GM12874 (cell line): ENCODE results near the gene ABR.

Experiments
- TF ChIP-seq, protein P1 (sequence below): IDR thresholded peaks from 2 replicates; pipeline ENCODE4 v1.5.1; 2011; ENCODE audit warnings: low read depth, mild to moderate bottlenecking, control low read depth, low read length, moderate library complexity; ENCODE audit not compliant: insufficient read depth

Gene ABR

DNA sequence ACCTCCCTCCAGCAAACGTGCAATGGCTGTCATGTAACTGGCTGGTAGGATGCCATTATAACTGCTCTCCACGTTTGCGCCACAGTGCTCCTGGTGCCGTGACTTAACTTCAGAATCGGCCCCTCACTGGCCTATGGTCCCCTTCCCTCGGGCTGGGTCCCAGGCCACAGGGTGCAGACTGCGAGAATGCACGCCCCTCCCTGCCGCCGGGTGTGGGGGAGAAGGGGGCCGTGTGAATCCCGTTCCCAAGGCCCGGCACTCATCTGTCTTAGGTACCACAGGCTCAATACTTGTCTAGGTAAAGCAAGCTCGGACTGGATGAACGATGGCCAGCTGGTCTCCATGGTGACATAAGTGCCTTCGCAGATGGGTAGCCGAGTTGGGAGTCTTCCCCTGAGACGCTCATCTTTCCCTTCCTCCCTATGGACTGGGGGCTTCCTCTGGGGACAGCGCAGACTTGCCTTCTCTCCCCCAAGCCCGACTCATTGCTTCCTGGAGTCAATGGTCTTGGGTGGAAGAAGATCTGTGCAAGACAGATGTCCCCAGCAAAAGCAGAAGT is 145.1 kb downstream of the ABR start:
- TF ChIP-seq, protein P1, sequence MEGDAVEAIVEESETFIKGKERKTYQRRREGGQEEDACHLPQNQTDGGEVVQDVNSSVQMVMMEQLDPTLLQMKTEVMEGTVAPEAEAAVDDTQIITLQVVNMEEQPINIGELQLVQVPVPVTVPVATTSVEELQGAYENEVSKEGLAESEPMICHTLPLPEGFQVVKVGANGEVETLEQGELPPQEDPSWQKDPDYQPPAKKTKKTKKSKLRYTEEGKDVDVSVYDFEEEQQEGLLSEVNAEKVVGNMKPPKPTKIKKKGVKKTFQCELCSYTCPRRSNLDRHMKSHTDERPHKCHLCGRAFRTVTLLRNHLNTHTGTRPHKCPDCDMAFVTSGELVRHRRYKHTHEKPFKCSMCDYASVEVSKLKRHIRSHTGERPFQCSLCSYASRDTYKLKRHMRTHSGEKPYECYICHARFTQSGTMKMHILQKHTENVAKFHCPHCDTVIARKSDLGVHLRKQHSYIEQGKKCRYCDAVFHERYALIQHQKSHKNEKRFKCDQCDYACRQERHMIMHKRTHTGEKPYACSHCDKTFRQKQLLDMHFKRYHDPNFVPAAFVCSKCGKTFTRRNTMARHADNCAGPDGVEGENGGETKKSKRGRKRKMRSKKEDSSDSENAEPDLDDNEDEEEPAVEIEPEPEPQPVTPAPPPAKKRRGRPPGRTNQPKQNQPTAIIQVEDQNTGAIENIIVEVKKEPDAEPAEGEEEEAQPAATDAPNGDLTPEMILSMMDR = no peak

DNA sequence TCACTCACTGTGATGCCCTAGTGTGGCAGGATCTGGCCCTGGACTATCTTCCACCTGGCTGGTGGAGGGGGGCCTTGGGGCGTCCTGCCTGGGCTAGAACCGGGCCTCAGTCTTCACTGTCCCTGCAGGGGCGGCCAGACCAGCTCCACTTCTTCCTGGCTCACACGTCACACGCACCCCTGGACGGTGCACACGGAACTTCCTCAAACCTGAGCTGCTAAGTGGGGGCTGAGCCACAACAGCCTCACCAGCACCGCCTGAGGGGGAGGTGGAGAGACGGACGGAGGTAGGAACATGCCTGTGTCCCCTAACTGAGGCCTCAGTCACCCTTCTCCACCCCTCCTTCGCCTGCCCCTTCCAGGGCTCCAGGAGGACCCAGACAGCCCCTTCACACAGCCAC is 146.3 kb downstream of the ABR start:
- TF ChIP-seq, protein P1 = no peak

DNA sequence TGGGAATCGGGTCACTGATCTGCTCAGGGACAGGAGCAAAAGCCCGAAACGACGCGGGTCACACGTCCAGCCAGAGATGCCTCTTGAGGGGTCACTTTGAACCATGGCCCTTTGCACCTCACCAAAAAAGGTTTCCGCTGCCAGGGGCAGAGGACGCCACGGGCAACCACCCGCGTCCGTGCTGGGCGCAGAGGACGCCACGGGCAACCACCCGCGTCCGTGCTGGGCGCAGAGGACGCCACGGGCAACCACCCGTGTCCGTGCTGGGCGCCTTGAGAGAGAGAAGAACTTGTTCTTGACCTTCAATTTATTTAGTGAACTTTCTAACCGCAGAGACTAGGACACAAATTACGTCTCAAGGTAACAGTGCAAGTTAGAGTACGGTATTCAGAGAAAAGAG is 147.4 kb downstream of the ABR start:
- TF ChIP-seq, protein P1 = no peak

DNA sequence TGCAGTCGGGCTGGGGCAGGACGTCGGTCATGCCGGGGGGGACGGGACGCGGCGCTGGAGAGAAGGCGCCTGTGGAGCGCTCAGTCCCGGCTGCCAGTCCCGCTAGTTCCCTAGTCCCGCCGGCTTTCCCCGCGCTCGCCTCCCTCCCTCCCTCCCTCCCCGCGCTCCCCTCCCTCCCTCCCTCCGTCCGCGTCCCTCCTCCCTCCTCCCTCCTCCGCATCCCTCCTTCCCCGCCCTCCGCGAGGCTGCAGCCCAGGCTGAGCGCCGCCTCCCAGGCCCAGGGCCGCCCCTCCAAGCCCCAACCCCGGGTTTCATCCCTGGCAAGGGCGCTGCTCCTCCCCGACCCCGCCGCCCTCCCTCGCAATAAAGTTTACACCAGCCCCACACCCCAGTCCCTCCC is 148.1 kb downstream of the ABR start:
- TF ChIP-seq, protein P1 = no peak

DNA sequence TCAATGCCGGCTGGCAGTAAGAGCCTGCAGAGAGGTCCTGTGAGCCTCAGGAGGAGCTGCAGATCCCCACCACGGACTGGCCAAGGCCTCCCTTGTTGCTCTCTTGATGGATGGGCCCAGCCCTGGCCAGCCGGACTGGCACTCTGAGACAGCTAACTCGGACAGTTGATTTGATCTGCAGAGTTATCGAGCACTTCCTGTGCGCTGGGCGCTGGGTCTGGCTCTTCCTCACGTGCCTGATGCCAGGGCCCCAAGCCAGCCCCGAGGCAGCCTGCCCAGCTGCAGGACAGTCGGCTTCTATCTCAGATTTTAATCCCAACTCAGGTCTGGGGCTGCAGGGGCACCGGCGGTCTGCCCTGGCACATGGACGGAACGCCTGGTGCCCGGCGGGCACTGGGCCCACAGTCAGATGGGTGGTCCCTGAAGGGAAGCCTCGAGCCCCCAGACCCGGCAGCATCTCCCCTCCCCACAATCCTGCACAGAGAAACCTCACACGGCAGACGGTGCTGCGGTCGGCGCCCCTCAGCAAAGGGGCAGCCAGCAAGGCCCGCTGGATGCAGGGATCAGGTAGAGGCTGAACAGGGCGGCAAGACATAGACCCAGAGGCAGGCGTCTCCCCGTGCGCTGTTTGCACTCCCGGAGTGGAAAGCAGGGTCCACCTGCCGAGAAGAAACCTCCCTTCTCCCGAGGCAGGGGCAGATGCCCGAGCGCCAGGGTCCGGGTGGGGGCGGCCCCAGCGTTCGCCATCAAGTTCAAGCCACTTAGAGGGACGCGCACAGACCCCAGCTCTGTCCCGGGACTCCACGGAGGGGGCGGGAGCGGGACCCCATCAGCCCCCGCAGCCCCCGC is 148.9 kb downstream of the ABR start:
- TF ChIP-seq, protein P1 = no peak

DNA sequence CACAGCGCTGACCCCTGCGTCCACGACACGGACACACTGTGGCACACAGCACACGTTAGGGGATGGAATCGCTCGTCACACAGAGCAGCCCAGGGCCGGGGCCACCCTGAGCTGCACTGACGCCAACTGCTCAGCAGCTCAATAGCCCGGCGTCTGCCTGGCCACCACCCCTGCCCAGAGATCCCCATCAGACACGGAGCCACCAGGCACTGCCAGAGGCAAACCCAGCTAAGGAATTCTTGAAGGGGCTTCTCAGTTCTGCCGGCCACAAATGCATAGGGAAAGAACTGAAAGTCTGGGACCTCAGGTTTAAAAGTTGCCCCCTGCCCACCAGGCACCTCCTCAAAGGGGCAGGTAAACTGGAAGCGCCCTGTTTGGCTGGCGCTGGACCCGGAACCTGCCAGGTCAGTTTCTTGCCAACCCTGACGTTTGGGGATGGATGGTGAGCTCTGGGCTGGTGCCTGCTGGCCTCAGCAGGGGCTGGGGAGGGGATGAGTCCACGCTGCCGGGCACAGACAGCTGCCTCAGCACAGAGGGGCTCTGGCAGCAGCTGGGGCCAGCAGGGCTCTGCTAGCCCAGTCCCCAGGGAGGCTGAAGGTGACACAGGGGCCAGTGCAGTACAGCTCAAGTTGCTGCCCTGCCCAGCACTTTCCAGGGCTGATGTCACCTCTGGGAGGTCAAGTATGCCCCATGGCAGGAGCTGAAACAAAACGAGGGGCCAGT is 149.7 kb downstream of the ABR start:
- TF ChIP-seq, protein P1 = no peak

DNA sequence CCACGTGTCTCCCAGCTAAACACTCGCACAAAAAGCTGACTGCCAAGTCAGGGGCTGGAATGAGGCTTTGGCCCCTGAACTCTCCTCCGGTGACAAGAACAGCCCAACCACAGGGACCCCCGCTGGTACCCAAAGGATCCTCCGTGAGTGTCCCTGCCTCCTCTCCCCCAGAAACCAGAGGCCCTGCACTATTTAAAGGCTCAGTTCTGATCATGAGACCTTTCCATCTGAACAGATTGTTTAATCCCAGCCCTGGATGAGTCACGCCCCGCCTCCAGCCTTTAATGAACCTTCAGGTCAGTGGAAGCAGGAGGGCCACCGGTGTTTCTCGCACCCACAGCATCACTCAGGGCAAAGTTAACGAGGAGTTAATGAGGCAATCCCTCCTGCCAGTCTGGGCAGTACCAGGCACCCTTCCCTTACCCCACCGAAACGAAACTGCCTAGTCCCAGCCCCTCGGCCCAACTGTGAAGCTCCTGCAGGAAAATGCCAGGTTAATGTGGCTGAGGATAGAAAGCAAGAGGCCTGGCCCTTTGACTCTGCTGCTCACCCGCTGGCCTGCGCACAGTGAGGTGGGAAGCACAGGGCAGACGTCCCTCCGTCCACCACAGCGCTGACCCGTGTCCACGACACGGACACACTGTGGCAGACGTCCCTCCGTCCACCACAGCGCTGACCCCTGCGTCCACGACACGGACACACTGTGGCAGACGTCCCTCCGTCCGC is 150.4 kb downstream of the ABR start:
- TF ChIP-seq, protein P1 = no peak
